ENCODE measurements around the gene RBFOX2.

The RBFOX2 gene

DNA sequence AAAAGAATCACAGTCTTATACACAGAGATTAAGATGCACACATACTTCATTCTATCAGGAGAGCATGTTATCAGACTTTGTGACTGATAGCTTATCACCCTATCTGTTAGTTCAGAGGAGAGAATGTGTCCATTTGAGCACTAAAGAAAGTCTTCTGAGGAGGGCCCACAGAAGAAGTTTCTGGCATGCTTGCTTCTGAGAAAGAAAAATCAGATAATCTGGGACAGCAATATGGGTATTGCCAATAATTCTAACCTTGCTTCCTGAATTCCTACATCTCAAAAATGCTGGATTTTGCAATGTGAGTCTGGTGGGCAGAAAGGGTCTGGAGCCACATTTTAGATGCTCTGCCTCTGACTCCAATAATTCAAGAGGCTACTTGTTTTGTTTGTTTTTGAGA is 128.9 kb downstream of the RBFOX2 start:
- TF ChIP-seq, protein P1, sequence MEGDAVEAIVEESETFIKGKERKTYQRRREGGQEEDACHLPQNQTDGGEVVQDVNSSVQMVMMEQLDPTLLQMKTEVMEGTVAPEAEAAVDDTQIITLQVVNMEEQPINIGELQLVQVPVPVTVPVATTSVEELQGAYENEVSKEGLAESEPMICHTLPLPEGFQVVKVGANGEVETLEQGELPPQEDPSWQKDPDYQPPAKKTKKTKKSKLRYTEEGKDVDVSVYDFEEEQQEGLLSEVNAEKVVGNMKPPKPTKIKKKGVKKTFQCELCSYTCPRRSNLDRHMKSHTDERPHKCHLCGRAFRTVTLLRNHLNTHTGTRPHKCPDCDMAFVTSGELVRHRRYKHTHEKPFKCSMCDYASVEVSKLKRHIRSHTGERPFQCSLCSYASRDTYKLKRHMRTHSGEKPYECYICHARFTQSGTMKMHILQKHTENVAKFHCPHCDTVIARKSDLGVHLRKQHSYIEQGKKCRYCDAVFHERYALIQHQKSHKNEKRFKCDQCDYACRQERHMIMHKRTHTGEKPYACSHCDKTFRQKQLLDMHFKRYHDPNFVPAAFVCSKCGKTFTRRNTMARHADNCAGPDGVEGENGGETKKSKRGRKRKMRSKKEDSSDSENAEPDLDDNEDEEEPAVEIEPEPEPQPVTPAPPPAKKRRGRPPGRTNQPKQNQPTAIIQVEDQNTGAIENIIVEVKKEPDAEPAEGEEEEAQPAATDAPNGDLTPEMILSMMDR (conservative IDR thresholded peaks at IDR 0.05) = no peak
- H3K27ac ChIP-seq = peak overlapping the region; percentile 21; the same call in 1 of the 2 replicates

DNA sequence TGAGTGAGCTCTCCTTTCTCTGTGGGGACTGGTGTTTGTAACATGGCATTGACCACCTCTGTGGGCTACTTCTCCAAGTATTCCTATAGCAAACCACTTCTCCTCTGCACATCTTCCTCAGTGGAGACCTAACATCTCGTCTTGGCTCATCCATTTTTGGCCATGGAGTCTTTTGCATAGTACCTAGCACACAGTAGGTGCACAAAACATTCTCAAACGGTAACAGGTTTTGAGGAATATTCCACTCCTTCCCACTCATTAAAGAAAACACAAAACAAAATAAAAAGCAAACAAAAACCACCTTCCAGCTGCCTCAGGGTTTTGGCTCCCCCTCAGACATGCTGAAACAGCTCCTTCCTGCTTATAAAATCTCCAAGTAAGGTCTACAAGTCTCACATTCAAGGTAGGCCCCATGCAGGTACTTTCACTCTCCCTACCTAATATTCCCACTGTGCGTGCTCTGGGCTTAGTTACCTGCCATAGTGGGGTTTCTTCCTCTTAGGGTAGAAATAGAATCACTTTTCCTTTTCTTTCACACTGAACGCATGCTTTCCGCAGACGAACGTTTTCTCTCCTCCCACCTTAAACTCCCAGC is 132.4 kb downstream of the RBFOX2 start:
- TF ChIP-seq, protein P1 (conservative IDR thresholded peaks at IDR 0.05) = no peak
- no peak overlapping the region for H3K27ac ChIP-seq

DNA sequence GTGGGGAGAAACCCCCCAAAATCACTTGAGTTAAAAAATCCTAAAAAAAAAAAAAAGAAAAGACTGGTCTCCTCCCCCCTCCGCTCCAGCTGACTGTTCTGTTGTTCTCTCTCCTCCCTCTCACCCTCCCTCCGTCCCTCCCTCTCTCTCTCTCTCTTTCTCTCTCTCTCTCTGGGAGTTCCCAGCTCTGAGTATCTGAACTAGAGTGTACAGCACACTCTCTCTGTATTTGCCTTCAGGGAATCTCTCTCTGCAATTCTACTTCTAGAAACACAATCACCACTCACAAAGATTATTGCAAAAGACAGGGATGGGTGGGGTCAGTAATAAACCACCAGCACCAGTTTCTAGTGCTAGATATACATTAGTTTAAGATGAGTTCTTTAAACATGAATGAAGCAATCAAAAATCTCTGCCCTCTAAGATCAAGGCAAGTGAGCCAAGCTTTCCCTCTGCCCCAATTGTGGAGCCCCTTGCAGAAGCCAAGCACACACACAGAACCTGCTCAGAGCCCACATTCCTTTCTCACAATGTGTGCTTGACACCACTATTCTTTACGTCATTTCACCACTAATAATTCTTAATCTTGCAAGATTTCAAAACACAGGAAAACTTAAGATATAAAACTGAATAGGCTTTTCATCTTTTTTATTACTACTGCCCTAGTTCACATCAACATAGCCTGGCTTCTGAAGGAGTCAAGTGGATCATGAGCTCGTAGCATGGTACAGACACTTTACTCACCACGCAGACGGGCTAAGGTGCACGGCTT is 133.5 kb downstream of the RBFOX2 start:
- H3K27ac ChIP-seq = no peak overlapping the region

DNA sequence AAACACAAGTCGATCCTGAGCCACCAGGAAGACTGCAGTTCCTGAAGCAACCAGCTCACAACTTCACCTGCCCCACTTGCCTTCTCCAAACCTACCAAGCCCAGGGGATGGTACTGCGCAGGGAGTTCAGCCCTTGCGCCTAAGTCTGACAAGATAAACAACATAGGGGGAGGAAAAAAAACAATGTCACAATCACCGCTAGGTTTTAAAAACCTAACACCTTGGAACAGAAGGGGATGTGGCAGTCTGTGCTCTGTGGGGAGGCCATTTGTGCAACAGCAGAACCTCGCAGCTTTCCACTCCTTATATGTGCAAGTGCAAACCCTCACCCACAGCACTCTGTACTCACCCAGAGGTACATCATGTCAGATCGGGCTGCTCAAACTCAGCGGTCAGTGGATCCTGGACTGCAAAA is 134.2 kb downstream of the RBFOX2 start:
- TF ChIP-seq, protein P1 (conservative IDR thresholded peaks at IDR 0.05) = no peak
- no peak overlapping the region for H3K27ac ChIP-seq

More for the DNA sequence above, 133.5 kb downstream of the RBFOX2 start:
- TF ChIP-seq, protein P1 (conservative IDR thresholded peaks at IDR 0.05) = no peak

DNA sequence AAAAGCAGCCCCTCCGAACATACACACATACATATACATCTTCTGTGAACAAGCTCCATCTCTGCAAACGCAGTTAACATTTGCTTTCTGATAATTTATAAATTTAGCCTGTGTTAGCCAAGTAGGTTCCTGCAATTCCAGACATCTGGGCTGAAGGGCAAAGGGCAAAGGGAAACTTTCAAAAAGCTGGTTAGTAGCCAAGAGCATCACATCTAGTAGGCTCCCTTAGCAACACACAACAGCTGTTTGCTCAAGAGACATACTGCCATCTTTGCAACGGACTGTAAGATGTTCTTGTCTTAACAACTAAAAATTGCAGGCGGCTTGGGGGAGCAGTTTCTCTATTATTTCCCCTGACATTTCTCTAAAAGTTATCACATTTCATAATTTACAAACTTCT is 134.9 kb downstream of the RBFOX2 start:
- H3K27ac ChIP-seq = no peak overlapping the region

DNA sequence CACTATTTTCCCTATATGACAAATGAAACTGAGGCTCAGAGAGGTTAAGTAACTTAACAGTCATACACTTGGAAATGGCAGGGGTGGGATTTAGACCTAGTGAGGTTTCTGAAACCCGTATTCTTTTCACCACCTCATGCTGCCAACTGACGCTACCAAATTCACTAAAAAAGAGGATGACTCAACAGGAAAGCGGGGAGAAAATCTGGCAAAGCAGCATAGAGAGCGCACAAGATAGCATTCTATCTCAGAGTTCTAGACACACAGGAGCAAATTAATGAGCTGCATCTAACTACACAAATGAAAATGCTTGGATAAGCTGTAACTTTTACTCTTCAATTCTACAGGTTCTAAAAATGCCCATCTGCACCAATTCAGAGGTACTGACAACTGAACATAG is 136.4 kb downstream of the RBFOX2 start:
- no peak overlapping the region for H3K27ac ChIP-seq

More for the DNA sequence above, 134.9 kb downstream of the RBFOX2 start:
- TF ChIP-seq, protein P1 (conservative IDR thresholded peaks at IDR 0.05) = no peak

DNA sequence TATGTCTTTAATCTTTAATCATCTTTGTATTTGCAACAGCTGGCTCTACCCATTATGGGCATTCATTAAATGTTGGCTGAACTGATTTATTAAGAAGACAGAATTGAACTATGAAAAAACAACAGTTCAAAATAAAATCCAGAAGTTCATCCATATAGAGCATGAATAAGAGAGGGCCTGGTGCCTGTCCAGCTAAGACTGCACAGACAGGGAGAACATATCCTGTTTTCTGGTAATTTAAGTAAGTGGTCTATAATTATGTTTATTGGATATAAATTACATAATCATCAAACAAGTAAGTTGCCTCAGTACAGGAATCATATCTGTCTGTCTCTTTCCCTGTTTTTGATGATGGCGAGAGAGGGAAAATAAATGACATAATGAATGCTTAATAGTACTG is 137.2 kb downstream of the RBFOX2 start:
- TF ChIP-seq, protein P1 (conservative IDR thresholded peaks at IDR 0.05) = no peak
- H3K27ac ChIP-seq = no peak overlapping the region

More for the DNA sequence above, 136.4 kb downstream of the RBFOX2 start:
- TF ChIP-seq, protein P1 (conservative IDR thresholded peaks at IDR 0.05) = no peak
